K562 (cell line): Measurements from ENCODE around the gene CYP26A1.

ENCODE experiments used
- BACH1 ChIP-seq: fragments of 200-800 bp; sonication (Bioruptor generic); IDR thresholded peaks from 2 replicates; pipeline ENCODE4 v1.6.1; 2016; ENCODE audit warnings: missing genetic modification characterization, missing compliant biosample characterization
- CTCF ChIP-seq, 3 experiments: IDR thresholded peaks in 2 of 3; conservative IDR thresholded peaks in 1 of 3; 2 replicates each; pipeline ENCODE4 v1.5.1; 2011 to 2012; ENCODE audit warnings: low read length in 3 of 3, mild to moderate bottlenecking in 3 of 3, control low read depth in 2 of 3, improper control_type of control experiment in 1 of 3, inconsistent platforms in 1 of 3, low read depth in 1 of 3, mixed read lengths in 1 of 3, moderate library complexity in 1 of 3; ENCODE audit not compliant: insufficient read depth in 2 of 3
- ZBTB9 ChIP-seq: fragments of 450-650 bp; formaldehyde crosslinking; IDR thresholded peaks from 2 replicates; pipeline ENCODE4 v1.4.0; 2020; ENCODE audit warnings: mild to moderate bottlenecking, moderate library complexity

- TF ChIP-seq BACH1 (tag): no peak
- TF ChIP-seq ZBTB9: no peak
- TF ChIP-seq CTCF (IDR thresholded peaks at IDR 0.05 in 2 of 3, conservative IDR thresholded peaks at IDR 0.05 in 1 of 3; ENCODE audit: insufficient read depth in 2 of 3, low read depth in 1 of 3, low read length in 3 of 3): no peak
These were observed 50.1 kb downstream of the CYP26A1 start for GRCh38 chr10:93123766-93124165.
